Psoas muscle (tissue), 8 donors: ENCODE data around the gene WT1. TPM values are rescaled to one million over a fixed set of nuclear protein-coding genes. Genes with fewer than 3 reads are reported as not detected.

ENCODE experiments used
- ATAC-seq, 4 donors: fragments of 200-7000 bp; cut with Tn5 transposase; one replicate each; pipeline ENCODE4 v1.9.1; 2020; ENCODE audit warnings: moderate library complexity in 3 of 4, mild to moderate bottlenecking in 2 of 4
- DNase-seq, 2 donors: peaks; one replicate each; pipeline ENCODE4 v3.0.0-alpha.2; 2020
- H3K27ac ChIP-seq: fragments of 200-600 bp; one replicate; pipeline ENCODE4 v1.8.0; 2022
- H3K27me3 ChIP-seq, 3 donors: fragments of 200-600 bp in 1 of 3; one replicate each; pipeline versions ENCODE4 v1.6.1 to v1.8.0; 2013 to 2022; ENCODE audit warnings: low read length in 2 of 3, mild to moderate bottlenecking in 2 of 3, moderate library complexity in 1 of 3; ENCODE audit not compliant: insufficient read depth in 3 of 3
- H3K36me3 ChIP-seq, 2 donors: fragments of 200-600 bp in 1 of 2; one replicate each; pipeline versions ENCODE4 v1.6.1 to v1.8.0; 2013 to 2022; ENCODE audit warnings: low read depth in 1 of 2, mild to moderate bottlenecking in 1 of 2, moderate library complexity in 1 of 2; ENCODE audit not compliant: insufficient read depth in 1 of 2
- H3K4me1 ChIP-seq: fragments of 200-600 bp; one replicate; pipeline ENCODE4 v1.8.0; 2022
- H3K4me3 ChIP-seq: fragments of 200-600 bp; one replicate; pipeline ENCODE4 v1.8.0; 2022; ENCODE audit warnings: mild to moderate bottlenecking
- H3K9me3 ChIP-seq: fragments of 200-600 bp; one replicate; pipeline ENCODE4 v1.8.0; 2022
- CTCF ChIP-seq: fragments of 200-600 bp; IDR thresholded peaks from one replicate; pipeline ENCODE4 v1.8.0; 2022; ENCODE audit warnings: antibody characterized with exemption
- WGBS, 3 donors: extraction: QIAGEN DNeasy Blood & Tissue Kit; methylation state at CpG; one replicate each; pipeline versions ENCODE4 v1.1.6 to v1.1.7; 2013; 5-methylcytosine and 5-hydroxymethylcytosine counted together
- intact Hi-C, 2 donors: fragments of 100-400 bp; cut with DNase I; formaldehyde crosslinking; loops; one replicate each; pipeline versions ENCODE4 v1.11.0 to v1.14.2; 2022
- polyA plus RNA-seq, 3 donors: library from polyadenylated mRNA; stranded (reverse); fragments of 200-250 nt; gene quantifications; one replicate each; pipeline ENCODE4 v1.2.3, GENCODE V29; 2013
- total RNA-seq, 4 donors: library from RNA; stranded (reverse); fragmentation: NEBNext Ultra II Directional in 2 of 4; extraction: Animal tissue kit (Norgen Biotek cat#: 25700) in 2 of 4; gene quantifications; one replicate each; pipeline versions ENCODE4 v1.2.1 to v1.2.4, GENCODE V29; 2021 to 2023
- donor health status: healthy with polysubstance abuse.
- donor health status: DM: no; HTN: no; CAD: no; lungs with moderate emphysema.
- donor health status: Bipolar disorder and iron deficiency.
- donor health status: healthy.
- donor health status: DM: yes; HTN: yes; CAD: no.
- donor health status: DM: no; HTN: no; CAD: no.
- donor health status: DM: no; HTN: no; CAD: no.
- donor health status: DM: yes; HTN: yes; CAD: no.

Gene WT1
- total and polyA plus RNA-seq, 7 donors = 0.03 to 1.5 (median 0.21) TPM; not detected in 2

GRCh38 chr11:32417806-32418205 is 17.5 kb downstream of the WT1 start:
- Histone ChIP-seq H3K27me3 (peaks cover 5 to 10% (median 8%) of the 10 kb centered on the region in 3 donors), H3K36me3 (no peaks in the 10 kb centered on the region), H3K9me3 (no peaks in the 10 kb centered on the region), H3K4me3 (no peak overlapping the region), H3K27ac (no peak overlapping the region), H3K4me1 (no peaks in the 10 kb centered on the region)
- WGBS, 3 donors = 82 to 84% (median 83%) methylated on average over 3 of the region's 3 CpGs
- ATAC-seq = no peak
- no peak for DNase-seq
- TF ChIP-seq CTCF = no peak
- intact Hi-C loops = no loop called here

DNA sequence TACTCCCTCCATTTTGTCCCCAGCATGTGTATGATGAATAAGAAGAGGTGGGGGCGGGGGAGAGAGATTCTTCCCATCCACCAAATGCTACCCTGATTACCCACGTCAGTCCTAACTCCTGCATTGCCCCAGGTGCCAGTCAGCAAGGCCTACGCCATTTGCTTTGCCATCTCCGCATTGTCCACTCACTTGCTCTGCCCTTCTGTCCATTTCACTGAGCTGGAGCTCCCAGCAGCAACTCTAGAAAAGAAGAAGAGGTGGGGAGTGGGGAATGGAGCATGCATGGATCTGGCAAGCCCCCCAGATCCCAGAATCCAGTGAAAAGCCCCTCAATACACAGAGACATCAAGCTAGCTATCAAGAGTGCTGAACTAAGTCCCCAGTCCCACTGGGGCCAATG is 19.0 kb downstream of the WT1 start:
- 73 to 77% (median 74%) methylated on average over 4 of the region's 4 CpGs for whole genome bisulfite sequencing, 3 donors
- peaks cover 0 to 8% (median 5%) of the 10 kb centered on the region in 3 donors for H3K27me3 ChIP-seq
- no peak overlapping the region for H3K4me3 ChIP-seq
- TF ChIP-seq CTCF = no peak
- DNase-seq = no peak
- no peaks in the 10 kb centered on the region for H3K4me1 ChIP-seq
- intact Hi-C loops = no loop called here
- no peaks in the 10 kb centered on the region for H3K9me3 ChIP-seq
- no peak for ATAC-seq
- no peaks in the 10 kb centered on the region for H3K36me3 ChIP-seq
- no peak overlapping the region for H3K27ac ChIP-seq

- no peak overlapping the region for H3K27ac ChIP-seq
- H3K27me3 ChIP-seq = peaks cover 0 to 8% (median 2%) of the 10 kb centered on the region in 3 donors
- no peaks in the 10 kb centered on the region for H3K9me3 ChIP-seq
- H3K4me1 ChIP-seq = no peaks in the 10 kb centered on the region
- DNase-seq = no peak
- no peaks in the 10 kb centered on the region for H3K36me3 ChIP-seq
- TF ChIP-seq CTCF = no peak
- intact Hi-C loops = no loop called here
- WGBS, 3 donors = 75 to 85% (median 77%) methylated on average over 2 of the region's 2 CpGs
- H3K4me3 ChIP-seq = no peak overlapping the region
- no peak for ATAC-seq
Observed at GRCh38 chr11:32414925-32415324, 20.4 kb downstream of the WT1 start.

DNA sequence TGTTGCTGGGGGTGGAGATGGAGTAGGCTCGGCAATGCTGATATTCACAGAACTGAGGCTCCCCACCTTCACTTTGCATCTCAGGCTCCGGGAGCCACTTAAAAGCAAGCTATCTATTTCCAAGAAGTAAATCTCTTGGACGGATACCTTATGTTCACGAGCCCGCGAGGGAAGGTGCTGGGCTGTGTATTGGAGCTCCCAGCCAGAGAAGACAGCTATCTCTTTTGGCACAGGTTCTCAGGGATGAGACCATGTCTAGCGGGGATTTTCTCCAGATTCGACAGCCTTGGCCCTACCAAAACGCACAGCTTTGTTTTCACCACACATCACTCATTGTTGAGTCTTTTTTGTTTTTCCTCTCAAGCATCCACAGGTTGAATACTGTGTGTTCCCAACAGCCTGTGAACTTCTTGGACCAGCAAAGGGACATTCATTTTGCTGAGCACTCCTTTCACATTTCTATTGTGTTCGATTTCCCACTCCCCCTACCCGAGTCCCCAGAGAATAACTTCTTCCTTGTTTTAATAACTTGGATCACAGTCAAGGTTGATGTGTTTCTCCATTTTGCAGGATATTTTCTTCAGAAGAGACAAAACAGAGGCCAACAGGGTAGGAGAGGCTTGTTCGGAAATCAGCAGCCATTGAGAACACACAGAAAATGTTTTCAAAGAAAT is 23.3 kb downstream of the WT1 start:
- H3K27ac ChIP-seq = no peak overlapping the region
- 69 to 76% (median 71%) methylated on average over 12 of the region's 12 CpGs for WGBS, 3 donors
- ATAC-seq = no peak

More for the DNA sequence above, 23.3 kb downstream of the WT1 start:
- DNase-seq = no peak
- no peaks in the 10 kb centered on the region for H3K36me3 ChIP-seq
- no peak overlapping the region for H3K4me3 ChIP-seq
- no peaks in the 10 kb centered on the region for H3K4me1 ChIP-seq
- H3K9me3 ChIP-seq = no peaks in the 10 kb centered on the region
- H3K27me3 ChIP-seq = peaks cover 0 to 2% (median 0%) of the 10 kb centered on the region in 3 donors
- TF ChIP-seq CTCF = no peak
- intact Hi-C loops = no loop called here
